ENCODE results near the gene RNU5D-1. TPM values are rescaled to one million over a fixed set of nuclear protein-coding genes. Genes with fewer than 3 reads are reported as not detected.
"Not testable (repeated sequence)": the region's sequence is repeated elsewhere in the genome, so short reads cannot be mapped to it uniquely, and the experiment has no call there.

RNU5D-1 gene
- total RNA-seq, 1 experiment from 2014 or later: not detected

DNA sequence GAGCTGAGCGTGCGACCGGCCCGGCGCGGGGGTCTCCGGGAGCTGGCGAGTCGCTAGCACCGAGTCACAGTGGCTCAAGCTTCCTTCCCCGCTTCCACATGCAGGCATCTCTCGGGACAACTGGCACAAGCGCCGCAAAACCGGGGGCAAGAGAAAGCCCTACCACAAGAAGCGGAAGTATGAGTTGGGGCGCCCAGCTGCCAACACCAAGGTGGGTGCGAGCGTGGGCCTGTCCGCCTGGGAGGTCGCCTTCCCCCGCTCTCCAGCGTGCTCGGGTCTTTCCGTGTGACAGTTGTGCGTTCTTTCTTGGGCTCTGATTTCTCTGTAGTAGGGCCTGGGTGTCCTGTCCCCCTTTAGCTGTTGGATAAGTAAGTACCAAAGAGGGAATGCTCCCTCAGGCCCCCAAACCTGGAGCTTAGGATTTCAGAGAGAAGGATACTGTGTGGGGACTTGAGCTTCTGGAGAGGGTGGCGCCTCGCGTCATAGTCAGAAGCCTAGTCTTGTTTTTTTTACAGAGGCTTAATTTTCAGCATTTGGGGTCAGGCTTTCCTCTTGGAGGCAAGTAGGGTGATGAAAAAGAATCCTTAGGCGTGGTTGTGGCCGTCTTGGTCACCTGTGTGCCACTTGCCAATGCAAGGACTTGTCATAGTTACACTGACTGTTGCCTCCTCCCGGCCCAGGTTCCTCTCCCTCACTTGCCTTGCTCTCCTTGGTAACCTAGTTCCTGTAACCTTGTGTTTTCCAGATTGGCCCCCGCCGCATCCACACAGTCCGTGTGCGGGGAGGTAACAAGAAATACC, 45.2 kb upstream of the RNU5D-1 start:
- Mint-ChIP-seq H3K4me3 (ENCODE audit: unreplicated experiment) (peak overlapping the region; percentile 91), H3K27me3 (ENCODE audit: insufficient read depth, unreplicated experiment) (no peaks in the 10 kb centered on the region), H3K4me1 (ENCODE audit: insufficient read depth, unreplicated experiment) (peaks cover 25% of the 10 kb centered on the region), H3K27ac (ENCODE audit: low read depth, unreplicated experiment) (peak overlapping the region; percentile 99), H3K36me3 (ENCODE audit: insufficient read depth, unreplicated experiment) (peaks cover 64% of the 10 kb centered on the region), H3K9me3 (ENCODE audit: unreplicated experiment) (no peaks in the 10 kb centered on the region)
- intact Hi-C loops (cut with micrococcal nuclease): loop anchor here (1.0 to 2.0 kb wide), 3 partner anchors 31 to 46 kb away; partner anchors contain the start of genes DYNLT4 and KIF2C
- ChIA-PET POLR2A (interaction anchor here (0.6 to 4.8 kb wide), 36 partner anchors 7 to 910 kb away, joined by 3 to 93 read pairs (median 10); partner anchors contain the start of genes ARMH1, BEST4, BTBD19 and DYNLT4), CTCF (interaction anchor here (0.6 to 2.8 kb wide), 6 partner anchors 17 to 180 kb away, joined by 3 to 20 read pairs (median 5); partner anchors contain the start of gene RNU5D-1)
- TF ChIP-seq, protein P1, sequence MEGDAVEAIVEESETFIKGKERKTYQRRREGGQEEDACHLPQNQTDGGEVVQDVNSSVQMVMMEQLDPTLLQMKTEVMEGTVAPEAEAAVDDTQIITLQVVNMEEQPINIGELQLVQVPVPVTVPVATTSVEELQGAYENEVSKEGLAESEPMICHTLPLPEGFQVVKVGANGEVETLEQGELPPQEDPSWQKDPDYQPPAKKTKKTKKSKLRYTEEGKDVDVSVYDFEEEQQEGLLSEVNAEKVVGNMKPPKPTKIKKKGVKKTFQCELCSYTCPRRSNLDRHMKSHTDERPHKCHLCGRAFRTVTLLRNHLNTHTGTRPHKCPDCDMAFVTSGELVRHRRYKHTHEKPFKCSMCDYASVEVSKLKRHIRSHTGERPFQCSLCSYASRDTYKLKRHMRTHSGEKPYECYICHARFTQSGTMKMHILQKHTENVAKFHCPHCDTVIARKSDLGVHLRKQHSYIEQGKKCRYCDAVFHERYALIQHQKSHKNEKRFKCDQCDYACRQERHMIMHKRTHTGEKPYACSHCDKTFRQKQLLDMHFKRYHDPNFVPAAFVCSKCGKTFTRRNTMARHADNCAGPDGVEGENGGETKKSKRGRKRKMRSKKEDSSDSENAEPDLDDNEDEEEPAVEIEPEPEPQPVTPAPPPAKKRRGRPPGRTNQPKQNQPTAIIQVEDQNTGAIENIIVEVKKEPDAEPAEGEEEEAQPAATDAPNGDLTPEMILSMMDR (IDR thresholded peaks at IDR 0.05; ENCODE audit: unreplicated experiment): no peak
- BruUV-seq (replicated peaks): TSS peak; percentile 54
- peak; percentile 29 for DNase-seq (ENCODE audit: unreplicated experiment)

DNA sequence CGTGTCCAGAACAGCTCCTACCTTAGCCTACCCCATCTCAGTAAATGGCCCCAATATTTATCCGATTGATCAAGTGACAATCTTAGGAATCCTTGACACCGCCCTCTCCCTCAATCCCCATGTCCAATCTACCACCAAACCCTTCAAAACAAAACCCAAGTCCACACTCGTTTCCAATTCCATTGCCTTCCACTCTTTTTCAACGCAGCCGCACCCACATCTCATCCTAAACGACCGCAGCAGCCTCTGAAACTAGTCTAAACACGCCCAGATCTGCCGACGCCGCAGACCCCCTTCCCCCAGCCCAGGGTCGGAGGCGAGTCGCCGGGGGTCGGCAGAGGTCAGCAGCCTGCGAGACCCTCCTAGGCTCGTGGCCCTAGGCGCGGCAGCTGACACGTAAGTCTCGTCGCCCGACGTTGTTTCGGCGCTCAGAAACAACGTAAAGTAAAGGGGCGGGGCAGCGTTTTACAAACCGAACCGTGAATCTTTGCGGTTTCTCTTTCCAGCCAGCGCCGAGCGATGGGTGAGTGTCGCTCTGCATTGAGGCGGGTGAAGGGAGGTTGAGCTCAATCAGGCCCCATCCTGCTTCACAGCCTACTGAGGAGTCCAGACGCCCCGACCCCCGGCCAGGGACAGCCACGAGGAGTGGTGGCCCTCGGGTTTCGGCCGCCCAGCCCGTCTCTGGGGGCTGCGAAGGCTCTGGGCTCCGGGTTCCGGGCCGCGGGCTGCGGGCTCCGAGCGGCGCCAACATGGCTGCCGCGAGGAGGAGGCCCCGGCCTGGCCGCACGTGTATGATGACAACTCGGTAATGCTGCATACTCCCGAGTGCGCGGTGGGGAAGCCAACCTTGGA, 44.3 kb upstream of the RNU5D-1 start, which contains the start of gene RPS8:
TSS of gene RPS8 (plus strand) at position 463 of the 852 bp plus-strand sequence. CDS start at position 520, 57 bp downstream.
- CTCF ChIA-PET: interaction anchor here (0.6 to 2.8 kb wide), 7 partner anchors 18 to 180 kb away, joined by 3 to 20 read pairs (median 5); partner anchors contain the start of gene RNU5D-1
- no peaks in the 10 kb centered on the region for H3K9me3 Mint-ChIP-seq (ENCODE audit: unreplicated experiment)
- no peaks in the 10 kb centered on the region for H3K27me3 Mint-ChIP-seq (ENCODE audit: insufficient read depth, unreplicated experiment)
- peak within 1 kb of the TSS; percentile 91 for H3K4me3 Mint-ChIP-seq (ENCODE audit: unreplicated experiment)
- no TSS peak for BruUV-seq (replicated peaks)
- peak; percentile 96 for DNase-seq (ENCODE audit: unreplicated experiment)
- POLR2A ChIA-PET: interaction anchor here (0.6 to 4.8 kb wide), 42 partner anchors 8 to 911 kb away, joined by 3 to 93 read pairs (median 6); partner anchors contain the start of genes ARMH1, BEST4, BTBD19 and DYNLT4
- H3K4me1 Mint-ChIP-seq (ENCODE audit: insufficient read depth, unreplicated experiment): peaks cover 25% of the 10 kb centered on the region
- peaks cover 56% of the 10 kb centered on the region for H3K36me3 Mint-ChIP-seq (ENCODE audit: insufficient read depth, unreplicated experiment)
- TF ChIP-seq, protein P1 (IDR thresholded peaks at IDR 0.05; ENCODE audit: unreplicated experiment): no peak
- intact Hi-C loops (cut with micrococcal nuclease): loop anchor here (1.0 to 2.0 kb wide), 3 partner anchors 31 to 45 kb away; partner anchors contain the start of genes DYNLT4 and KIF2C
- H3K27ac Mint-ChIP-seq (ENCODE audit: low read depth, unreplicated experiment): peak within 1 kb of the TSS; percentile 99

DNA sequence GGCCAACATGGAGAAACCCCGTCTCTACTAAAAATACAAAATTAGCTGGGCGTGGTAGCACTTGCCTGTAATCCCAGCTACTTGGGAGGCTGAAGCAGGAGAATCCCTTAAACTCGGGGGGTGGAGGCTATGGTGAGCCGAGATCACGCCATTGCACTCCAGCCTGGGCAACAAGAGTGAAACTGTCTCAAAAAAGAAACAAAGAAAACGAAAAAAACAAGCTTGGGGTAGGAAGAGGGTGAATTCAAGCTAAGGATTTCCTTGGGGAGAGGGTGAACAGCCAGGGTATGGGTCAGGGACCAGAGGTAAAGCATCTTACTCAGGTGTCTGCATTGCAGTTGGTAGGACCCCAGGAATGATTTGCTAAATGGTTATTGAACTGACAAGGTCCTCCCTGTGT, 35.5 kb upstream of the RNU5D-1 start:
- H3K27ac Mint-ChIP-seq (ENCODE audit: low read depth, unreplicated experiment); H3K4me3 Mint-ChIP-seq (ENCODE audit: unreplicated experiment); H3K9me3 Mint-ChIP-seq (ENCODE audit: unreplicated experiment); BruUV-seq (replicated peaks); DNase-seq (ENCODE audit: unreplicated experiment); H3K4me1 Mint-ChIP-seq (ENCODE audit: insufficient read depth, unreplicated experiment); H3K27me3 Mint-ChIP-seq (ENCODE audit: insufficient read depth, unreplicated experiment); intact Hi-C loops (cut with micrococcal nuclease); H3K36me3 Mint-ChIP-seq (ENCODE audit: insufficient read depth, unreplicated experiment): not testable (repeated sequence)
- CTCF ChIA-PET: interaction anchor here (2.2 kb wide), 1 partner anchor 35 kb away, joined by 13 read pairs; the partner anchor contains the start of gene RNU5D-1
- POLR2A ChIA-PET: interaction anchor here (1.2 to 4.2 kb wide), 6 partner anchors 9 to 93 kb away, joined by 3 to 28 read pairs (median 5); partner anchors contain the start of genes RNU5D-1, RPS8 and TMEM53

DNA sequence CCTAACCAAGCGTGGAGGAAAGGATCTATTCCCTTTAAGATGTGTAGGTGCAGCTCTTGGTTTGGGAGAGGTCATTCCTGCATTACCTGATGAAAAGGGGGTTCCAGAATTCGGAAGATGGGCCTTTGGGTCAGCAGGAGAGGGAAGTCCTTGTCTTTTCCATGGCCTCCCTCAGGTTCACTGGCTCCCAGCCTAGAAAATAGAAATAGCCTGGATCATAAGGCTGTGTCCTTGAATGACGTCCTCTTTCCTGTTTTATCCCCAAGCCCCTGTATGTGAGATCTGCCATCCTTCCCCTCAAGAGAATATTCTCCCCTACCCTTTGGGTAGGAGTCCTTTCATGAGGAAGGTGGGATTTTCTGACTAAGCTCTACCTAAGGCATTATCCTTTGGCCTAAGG, 29.9 kb upstream of the RNU5D-1 start:
- intact Hi-C loops (cut with micrococcal nuclease): no loop called here
- no peak for DNase-seq (ENCODE audit: unreplicated experiment)
- no TSS peak for BruUV-seq (replicated peaks)
- Mint-ChIP-seq H3K4me3 (ENCODE audit: unreplicated experiment) (no peak overlapping the region), H3K27me3 (ENCODE audit: insufficient read depth, unreplicated experiment) (no peaks in the 10 kb centered on the region), H3K4me1 (ENCODE audit: insufficient read depth, unreplicated experiment) (no peaks in the 10 kb centered on the region), H3K9me3 (ENCODE audit: unreplicated experiment) (no peaks in the 10 kb centered on the region), H3K27ac (ENCODE audit: low read depth, unreplicated experiment) (no peak overlapping the region), H3K36me3 (ENCODE audit: insufficient read depth, unreplicated experiment) (peaks cover 31% of the 10 kb centered on the region)
- TF ChIP-seq, protein P1 (IDR thresholded peaks at IDR 0.05; ENCODE audit: unreplicated experiment): no peak
- CTCF ChIA-PET: interaction anchor here (1.6 kb wide), 1 partner anchor 13 kb away, joined by 3 read pairs; no protein-coding TSS in a partner anchor
- POLR2A ChIA-PET: interaction anchor here (1.0 kb wide), 1 partner anchor 22 kb away, joined by 3 read pairs; no protein-coding TSS in a partner anchor
